Peyer's patch (tissue), 4 donors: ENCODE results near the gene DBP. TPM values are rescaled to one million over a fixed set of nuclear protein-coding genes. Genes with fewer than 3 reads are reported as not detected.
A peak's percentile ranks its signal among the peaks of the same experiment; 100 is the strongest.

ENCODE experiments used
- DNase-seq, 3 donors: peaks; one replicate each; pipeline ENCODE4 v3.0.0-alpha.2; 2017 to 2019
- H3K27ac ChIP-seq, 4 donors: fragments of 200-600 bp; sonication (generic); one replicate each; pipeline ENCODE4 v1.5.1; 2016 to 2019
- H3K27me3 ChIP-seq, 2 donors: fragments of 200-600 bp; sonication (generic); one replicate each; pipeline ENCODE4 v1.5.1; 2019
- H3K36me3 ChIP-seq, 3 donors: fragments of 200-600 bp; sonication (generic); one replicate each; pipeline ENCODE4 v1.5.1; 2016 to 2019
- H3K4me1 ChIP-seq, 4 donors: fragments of 200-600 bp; sonication (generic); one replicate each; pipeline ENCODE4 v1.5.1; 2016 to 2019
- H3K4me3 ChIP-seq, 4 donors: fragments of 200-600 bp; sonication (generic); 1 replicate in 3 of 4; 2 replicates in 1 of 4; pipeline ENCODE4 v1.5.1; 2016 to 2019; ENCODE audit warnings: mild to moderate bottlenecking in 1 of 4
- H3K9me3 ChIP-seq, 4 donors: fragments of 200-600 bp; sonication (generic); one replicate each; pipeline ENCODE4 v1.5.1; 2016 to 2019; ENCODE audit warnings: mild to moderate bottlenecking in 1 of 4
- POLR2A ChIP-seq, 2 donors: fragments of 450-650 bp; IDR thresholded peaks; one replicate each; pipeline ENCODE4 v1.5.1; 2017; ENCODE audit warnings: antibody characterized with exemption in 2 of 2, mild to moderate bottlenecking in 2 of 2, moderate library complexity in 2 of 2
- total RNA-seq, 4 donors: library from RNA; depleted of rRNA; stranded (reverse); fragments of >200 nt; gene quantifications; one replicate each; pipeline ENCODE4 v1.1.0, GENCODE V29; 2016
- TF ChIP-seq, protein P1 (sequence below), 6 experiments: fragments of 450-650 bp in 4 of 6; fragments of 200-600 bp in 2 of 6; sonication (generic) in 1 of 6; IDR thresholded peaks; one replicate each; pipeline ENCODE4 v1.5.1; 2017 to 2019; ENCODE audit warnings: antibody characterized with exemption in 6 of 6, mild to moderate bottlenecking in 3 of 6, moderate library complexity in 1 of 6

The DBP gene
- total RNA-seq, 4 donors from 2014 or later: 9.9 to 51.5 (median 35.8) TPM

DNA sequence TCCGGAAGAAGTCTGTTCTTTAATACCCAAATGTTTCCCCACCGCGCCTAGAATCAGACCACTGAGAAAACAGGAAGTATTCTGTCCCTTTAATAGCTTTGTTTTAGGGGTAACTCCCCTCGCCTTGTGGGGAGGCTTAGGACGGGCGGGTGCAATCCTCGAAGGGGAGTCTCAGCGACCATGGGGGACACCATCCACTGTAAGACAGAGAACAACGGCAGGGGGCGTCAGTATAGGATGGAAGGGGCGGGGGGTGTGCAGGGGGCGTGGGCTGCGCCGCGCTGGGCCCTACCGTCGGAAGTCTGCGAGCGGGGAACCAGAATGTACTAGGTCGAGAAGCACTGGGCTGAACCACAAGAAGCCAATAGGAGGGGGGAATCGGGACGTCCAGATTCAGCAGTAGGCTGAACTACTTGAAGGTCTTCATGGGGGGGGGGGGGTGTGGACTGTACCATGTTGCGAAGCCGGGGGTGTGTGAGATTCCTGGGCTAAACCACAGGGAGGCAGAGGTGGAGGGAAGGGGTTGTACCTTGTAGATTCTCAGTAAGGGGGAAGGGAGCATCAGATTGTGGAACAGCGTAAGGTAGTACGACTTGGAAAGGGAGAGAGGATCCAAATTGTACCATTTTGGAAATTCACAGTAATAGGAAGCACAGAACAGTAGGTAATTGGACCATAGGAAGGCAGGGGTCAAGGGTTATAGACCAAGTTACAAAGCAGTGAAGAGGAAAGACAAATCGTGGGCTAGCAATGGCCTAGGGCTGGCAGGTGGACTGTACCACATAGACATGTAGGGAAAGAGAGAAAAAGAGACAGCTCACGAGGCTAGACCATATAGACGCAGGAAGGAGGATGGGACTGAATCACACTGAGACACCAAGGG is 1.0 kb upstream of the DBP start:
- H3K27ac ChIP-seq: peak overlapping the region; percentile 96 to 98 (median 96)
- DNase-seq: peak; percentile 78 to 94 (median 86)
- H3K4me3 ChIP-seq: peak overlapping the region; percentile 70 to 91 (median 78)
- TF ChIP-seq, protein P1, sequence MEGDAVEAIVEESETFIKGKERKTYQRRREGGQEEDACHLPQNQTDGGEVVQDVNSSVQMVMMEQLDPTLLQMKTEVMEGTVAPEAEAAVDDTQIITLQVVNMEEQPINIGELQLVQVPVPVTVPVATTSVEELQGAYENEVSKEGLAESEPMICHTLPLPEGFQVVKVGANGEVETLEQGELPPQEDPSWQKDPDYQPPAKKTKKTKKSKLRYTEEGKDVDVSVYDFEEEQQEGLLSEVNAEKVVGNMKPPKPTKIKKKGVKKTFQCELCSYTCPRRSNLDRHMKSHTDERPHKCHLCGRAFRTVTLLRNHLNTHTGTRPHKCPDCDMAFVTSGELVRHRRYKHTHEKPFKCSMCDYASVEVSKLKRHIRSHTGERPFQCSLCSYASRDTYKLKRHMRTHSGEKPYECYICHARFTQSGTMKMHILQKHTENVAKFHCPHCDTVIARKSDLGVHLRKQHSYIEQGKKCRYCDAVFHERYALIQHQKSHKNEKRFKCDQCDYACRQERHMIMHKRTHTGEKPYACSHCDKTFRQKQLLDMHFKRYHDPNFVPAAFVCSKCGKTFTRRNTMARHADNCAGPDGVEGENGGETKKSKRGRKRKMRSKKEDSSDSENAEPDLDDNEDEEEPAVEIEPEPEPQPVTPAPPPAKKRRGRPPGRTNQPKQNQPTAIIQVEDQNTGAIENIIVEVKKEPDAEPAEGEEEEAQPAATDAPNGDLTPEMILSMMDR (IDR thresholded peaks at IDR 0.05): no peak
- peak; percentile 52 to 70 for TF ChIP-seq POLR2A (IDR thresholded peaks at IDR 0.05)
- no peaks in the 10 kb centered on the region for H3K36me3 ChIP-seq
- peaks cover 6 to 33% (median 14%) of the 10 kb centered on the region in 4 donors for H3K4me1 ChIP-seq
- no peaks in the 10 kb centered on the region for H3K27me3 ChIP-seq
- H3K9me3 ChIP-seq: no peaks in the 10 kb centered on the region

DNA sequence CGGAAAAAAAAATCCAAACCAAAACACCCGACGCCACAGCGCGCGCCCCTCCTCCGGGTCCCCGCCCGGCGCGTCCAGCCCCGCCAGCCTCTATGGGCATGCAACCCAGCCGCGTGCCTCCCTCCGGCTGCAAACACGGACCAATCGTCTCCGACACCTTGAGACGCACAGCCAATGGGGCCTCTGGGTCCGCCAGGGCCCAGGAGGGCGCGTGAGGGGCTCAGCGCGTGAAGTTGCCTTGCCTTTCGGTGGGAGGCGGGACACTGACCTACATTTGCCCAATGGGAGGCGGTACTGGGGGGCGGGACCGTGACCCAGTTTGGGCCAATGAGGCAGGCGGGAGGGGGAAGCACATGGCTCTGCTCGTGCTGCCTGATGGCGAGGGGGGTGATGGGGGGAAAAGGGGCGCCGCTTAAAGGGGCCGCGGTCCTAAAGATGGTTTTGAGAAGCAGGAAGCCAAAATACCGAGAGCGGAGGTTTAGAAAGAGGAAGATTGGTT is 319 bp upstream of the DBP start:
- H3K4me3 ChIP-seq: peak overlapping the region; percentile 70 to 91 (median 78)
- no peaks in the 10 kb centered on the region for H3K27me3 ChIP-seq
- H3K36me3 ChIP-seq: no peaks in the 10 kb centered on the region
- peaks cover 6 to 40% (median 17%) of the 10 kb centered on the region in 4 donors for H3K4me1 ChIP-seq
- DNase-seq: peak; percentile 99 to 100 (median 99)
- TF ChIP-seq POLR2A (IDR thresholded peaks at IDR 0.05): peak in 1 of 2 donors; percentile 20
- TF ChIP-seq, protein P1 (IDR thresholded peaks at IDR 0.05): peak in 3 of 6 experiments; percentile 12 to 33 (median 13)
- peak overlapping the region; percentile 96 to 98 (median 96) for H3K27ac ChIP-seq
- no peaks in the 10 kb centered on the region for H3K9me3 ChIP-seq

DNA sequence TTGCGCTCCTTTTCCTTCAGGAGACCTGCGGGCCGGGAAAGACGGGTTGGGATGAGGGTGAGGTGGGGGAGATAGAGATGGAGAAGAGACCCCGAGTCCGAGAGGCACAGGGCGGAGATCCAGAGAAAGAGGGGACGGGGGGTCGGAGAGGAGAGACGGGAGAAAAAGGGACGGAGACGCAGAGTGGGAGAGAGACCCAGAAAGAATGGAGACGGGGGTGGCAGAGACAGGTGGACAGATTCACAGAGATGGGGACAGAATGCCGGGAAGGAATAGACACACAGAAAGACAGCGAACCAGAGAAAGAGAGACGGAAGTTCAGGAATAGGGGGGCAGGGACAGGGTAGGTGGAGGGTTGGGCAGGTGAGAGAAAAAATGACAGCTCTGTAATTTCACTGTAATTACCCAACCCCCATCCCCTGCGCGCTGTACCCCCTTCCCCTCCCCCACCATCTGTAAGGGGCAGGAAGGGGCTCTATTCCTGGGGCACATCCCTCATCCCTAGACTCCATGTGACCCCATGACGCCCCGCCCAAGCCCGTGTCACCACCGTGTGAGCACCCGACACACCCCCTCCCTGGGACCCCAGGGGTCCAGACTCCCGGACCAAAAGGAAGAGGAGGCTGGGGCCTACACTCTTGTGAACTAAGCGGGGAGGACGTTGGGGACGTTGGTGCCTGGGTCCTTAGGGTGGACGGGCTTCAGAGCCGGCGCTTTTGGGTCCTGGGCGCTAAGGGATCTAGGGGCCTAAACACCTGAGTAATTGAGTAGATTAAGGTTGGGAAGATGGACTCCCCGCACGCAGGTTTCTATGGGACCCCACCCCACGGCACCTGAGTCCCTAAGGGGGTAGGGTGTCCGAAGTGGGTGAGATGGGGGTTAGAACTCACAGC is 967 bp downstream of the DBP start:
- H3K4me3 ChIP-seq: peak overlapping the region; percentile 70 to 91 (median 78)
- H3K9me3 ChIP-seq: no peaks in the 10 kb centered on the region

DNA sequence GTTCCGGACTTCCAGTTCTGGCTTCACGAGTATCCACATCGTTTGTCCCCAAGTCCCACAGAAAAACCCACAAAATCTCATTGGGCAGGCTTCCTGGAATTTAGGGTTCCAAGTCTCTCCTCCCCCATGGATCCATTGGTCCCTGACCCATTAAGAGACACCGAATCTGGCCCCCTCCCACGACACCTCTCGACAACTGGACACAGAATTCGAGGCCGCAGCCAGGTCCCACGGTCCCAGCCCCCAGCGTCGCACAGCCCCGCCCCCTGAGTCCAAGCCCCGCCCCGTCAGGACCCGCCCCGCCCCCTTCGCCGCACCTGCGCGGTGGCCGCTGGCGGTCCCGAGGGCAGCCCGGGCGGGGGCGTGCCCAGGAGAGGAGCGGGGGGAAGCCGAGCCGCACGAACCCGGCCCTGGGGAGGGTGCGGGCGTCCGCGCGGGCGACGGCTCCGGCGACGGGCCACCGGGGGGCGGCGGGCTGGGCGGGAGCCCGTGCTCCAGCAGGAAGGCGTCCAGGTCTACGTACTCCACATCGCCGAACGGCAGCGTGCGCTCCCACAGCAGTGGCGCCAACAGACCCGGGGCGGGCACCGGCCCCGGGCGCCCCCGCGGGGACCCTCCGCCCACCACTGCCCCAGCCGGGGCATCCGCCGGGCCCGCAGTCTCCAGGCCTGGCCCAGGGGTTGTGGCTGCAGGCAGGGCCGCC is 1.8 kb downstream of the DBP start:
- Histone ChIP-seq H3K27ac (peak overlapping the region; percentile 96 to 98 (median 96)), H3K4me1 (peaks cover 6 to 61% (median 19%) of the 10 kb centered on the region in 4 donors), H3K27me3 (no peaks in the 10 kb centered on the region), H3K4me3 (peak overlapping the region; percentile 70 to 91 (median 78)), H3K9me3 (no peaks in the 10 kb centered on the region), H3K36me3 (peaks cover 0 to 15% (median 0%) of the 10 kb centered on the region in 3 donors)
- TF ChIP-seq, protein P1 (IDR thresholded peaks at IDR 0.05): no peak
- TF ChIP-seq POLR2A (IDR thresholded peaks at IDR 0.05): peak in 1 of 2 donors; percentile 56
- DNase-seq: peak; percentile 73 to 90 (median 83)

More for the DNA sequence above, 967 bp downstream of the DBP start:
- peak in 2 of 3 donors; percentile 70 to 74 for DNase-seq
- TF ChIP-seq, protein P1 (IDR thresholded peaks at IDR 0.05): no peak
- no peak for TF ChIP-seq POLR2A (IDR thresholded peaks at IDR 0.05)
- peak overlapping the region; percentile 96 to 98 (median 96) for H3K27ac ChIP-seq
- H3K4me1 ChIP-seq: peaks cover 6 to 53% (median 19%) of the 10 kb centered on the region in 4 donors
- peaks cover 0 to 7% (median 0%) of the 10 kb centered on the region in 3 donors for H3K36me3 ChIP-seq
- H3K27me3 ChIP-seq: no peaks in the 10 kb centered on the region
